ENCODE data around the gene DNAH5. TPM values are rescaled to one million over a fixed set of nuclear protein-coding genes. Genes with fewer than 3 reads are reported as not detected.

The DNAH5 gene
- total RNA-seq, 1 experiment from 2014 or later, result 0.14 TPM

GRCh38 chr5:13973724-13974123 is 29.2 kb upstream of the DNAH5 start:
- H3K4me3 ChIP-seq (ENCODE audit: low read depth, low read length), result no peak overlapping the region
- peaks cover 11% of the 10 kb centered on the region for H3K27me3 Mint-ChIP-seq (ENCODE audit: insufficient read depth, unreplicated experiment)
- no peaks in the 10 kb centered on the region for H3K9me3 ChIP-seq
- H3K4me3 Mint-ChIP-seq (ENCODE audit: unreplicated experiment), result no peak overlapping the region
- H3K4me1 ChIP-seq, result no peaks in the 10 kb centered on the region
- ChIA-PET CTCF (no interaction called here), POLR2A (no interaction called here)
- H3K36me3 ChIP-seq (ENCODE audit: control insufficient read depth, insufficient read depth, low read length), result no peaks in the 10 kb centered on the region
- intact Hi-C loops (cut with micrococcal nuclease; ENCODE audit: unreplicated experiment), result no loop called here
- no peaks in the 10 kb centered on the region for H3K36me3 Mint-ChIP-seq (ENCODE audit: insufficient read depth, unreplicated experiment)
- no TSS peak for BruUV-seq (replicated peaks)
- no peaks in the 10 kb centered on the region for H3K4me1 Mint-ChIP-seq (ENCODE audit: low read depth, unreplicated experiment)
- DNase-seq, result no peak
- no peak for TF ChIP-seq CTCF (IDR thresholded peaks at IDR 0.05; ENCODE audit: insufficient read depth in 1 of 2, low read depth in 1 of 2, low read length in 1 of 2, severe bottlenecking in 1 of 2, unreplicated experiment in 1 of 2)
- no peak overlapping the region for H3K27ac Mint-ChIP-seq (ENCODE audit: unreplicated experiment)
- H3K9me3 Mint-ChIP-seq (ENCODE audit: unreplicated experiment), result no peaks in the 10 kb centered on the region
- no peaks in the 10 kb centered on the region for H3K27me3 ChIP-seq (replicated peaks; ENCODE audit: control insufficient read depth, insufficient read depth, low read length)

GRCh38 chr5:13972029-13972428 is 27.5 kb upstream of the DNAH5 start:
- intact Hi-C loops (cut with micrococcal nuclease; ENCODE audit: unreplicated experiment), result no loop called here
- H3K4me1 Mint-ChIP-seq (ENCODE audit: low read depth, unreplicated experiment), result no peaks in the 10 kb centered on the region
- DNase-seq, result no peak
- H3K27me3 Mint-ChIP-seq (ENCODE audit: insufficient read depth, unreplicated experiment), result peaks cover 11% of the 10 kb centered on the region
- H3K27me3 ChIP-seq (replicated peaks; ENCODE audit: control insufficient read depth, insufficient read depth, low read length), result no peaks in the 10 kb centered on the region
- H3K4me3 ChIP-seq (ENCODE audit: low read depth, low read length), result no peak overlapping the region
- TF ChIP-seq CTCF (IDR thresholded peaks at IDR 0.05; ENCODE audit: insufficient read depth in 1 of 2, low read depth in 1 of 2, low read length in 1 of 2, severe bottlenecking in 1 of 2, unreplicated experiment in 1 of 2), result no peak
- CTCF ChIA-PET, result interaction anchor here (1.5 kb wide), 1 partner anchor 15 kb away, joined by 3 read pairs; no protein-coding TSS in a partner anchor
- H3K36me3 Mint-ChIP-seq (ENCODE audit: insufficient read depth, unreplicated experiment), result no peaks in the 10 kb centered on the region
- H3K4me1 ChIP-seq, result no peaks in the 10 kb centered on the region
- BruUV-seq (replicated peaks), result no TSS peak
- peaks cover under 1% of the 10 kb centered on the region for H3K9me3 Mint-ChIP-seq (ENCODE audit: unreplicated experiment)
- POLR2A ChIA-PET, result no interaction called here
- no peak overlapping the region for H3K4me3 Mint-ChIP-seq (ENCODE audit: unreplicated experiment)
- no peaks in the 10 kb centered on the region for H3K9me3 ChIP-seq
- H3K36me3 ChIP-seq (ENCODE audit: control insufficient read depth, insufficient read depth, low read length), result no peaks in the 10 kb centered on the region
- no peak overlapping the region for H3K27ac Mint-ChIP-seq (ENCODE audit: unreplicated experiment)

- Mint-ChIP-seq H3K4me3 (ENCODE audit: unreplicated experiment) (no peak overlapping the region), H3K4me1 (ENCODE audit: low read depth, unreplicated experiment) (no peaks in the 10 kb centered on the region), H3K9me3 (ENCODE audit: unreplicated experiment) (no peaks in the 10 kb centered on the region), H3K36me3 (ENCODE audit: insufficient read depth, unreplicated experiment) (no peaks in the 10 kb centered on the region), H3K27me3 (ENCODE audit: insufficient read depth, unreplicated experiment) (peaks cover 4% of the 10 kb centered on the region), H3K27ac (ENCODE audit: unreplicated experiment) (no peak overlapping the region)
- Histone ChIP-seq H3K36me3 (ENCODE audit: control insufficient read depth, insufficient read depth, low read length) (no peaks in the 10 kb centered on the region), H3K9me3 (no peaks in the 10 kb centered on the region), H3K27me3 (replicated peaks; ENCODE audit: control insufficient read depth, insufficient read depth, low read length) (no peaks in the 10 kb centered on the region), H3K4me3 (ENCODE audit: low read depth, low read length) (no peak overlapping the region), H3K4me1 (peaks cover 10% of the 10 kb centered on the region)
- BruUV-seq (replicated peaks), result no TSS peak
- POLR2A ChIA-PET, result no interaction called here
- intact Hi-C loops (cut with micrococcal nuclease; ENCODE audit: unreplicated experiment), result loop anchor here (1.0 to 10.0 kb wide), 7 partner anchors 125 to 1662 kb away; no protein-coding TSS in a partner anchor
- peak in 1 of 2 experiments; percentile 56 for DNase-seq
- peak; percentile 73 to 84 for TF ChIP-seq CTCF (IDR thresholded peaks at IDR 0.05; ENCODE audit: insufficient read depth in 1 of 2, low read depth in 1 of 2, low read length in 1 of 2, severe bottlenecking in 1 of 2, unreplicated experiment in 1 of 2)
- CTCF ChIA-PET, result interaction anchor here (0.6 to 1.2 kb wide), 6 partner anchors 15 to 1685 kb away, joined by 3 to 8 read pairs (median 3); no protein-coding TSS in a partner anchor
Measured at GRCh38 chr5:13957032-13957645, 12.7 kb upstream of the DNAH5 start.
